ENCODE measurements around the gene FXYD2. TPM values are rescaled to one million over a fixed set of nuclear protein-coding genes. Genes with fewer than 3 reads are reported as not detected.

The FXYD2 gene
- total and polyA plus RNA-seq, 2 donors from 2014 or later: 2,527 to 9,664 TPM

DNA sequence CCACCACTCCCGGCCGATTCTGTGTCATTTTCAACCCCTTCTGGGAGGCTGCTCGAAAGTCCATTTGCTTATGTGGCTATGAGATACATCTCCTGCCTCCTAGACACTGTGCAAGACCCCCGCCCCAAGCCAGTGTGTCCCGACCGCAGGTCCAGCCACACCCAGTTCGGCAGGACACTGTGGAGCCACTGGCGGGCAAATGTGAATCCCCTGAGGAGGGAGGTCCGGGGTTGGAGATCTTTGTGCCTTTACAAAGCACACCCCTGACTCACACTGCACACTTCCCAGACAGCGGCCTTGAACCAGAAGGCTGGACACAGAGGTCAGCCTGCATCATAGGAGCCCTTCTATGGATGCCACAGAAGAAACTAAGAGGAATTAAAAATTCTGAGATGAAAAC lies 34.5 kb upstream of the FXYD2 start:
- no peaks in the 10 kb centered on the region for H3K36me3 ChIP-seq (ENCODE audit: control insufficient read depth in 2 of 3, insufficient read depth in 3 of 3, low read length in 3 of 3)
- H3K4me3 ChIP-seq (ENCODE audit: low read length in 3 of 3): no peak overlapping the region
- intact Hi-C loops (cut with DNase I): no loop called here
- H3K27me3 ChIP-seq (ENCODE audit: control insufficient read depth, insufficient read depth, low read length): no peaks in the 10 kb centered on the region
- H3K27ac ChIP-seq (ENCODE audit: low read depth in 2 of 2, low read length in 2 of 2): no peak overlapping the region
- H3K9me3 ChIP-seq (ENCODE audit: control insufficient read depth in 2 of 3, insufficient read depth in 1 of 3, low read length in 3 of 3): no peaks in the 10 kb centered on the region
- TF ChIP-seq, protein P1, sequence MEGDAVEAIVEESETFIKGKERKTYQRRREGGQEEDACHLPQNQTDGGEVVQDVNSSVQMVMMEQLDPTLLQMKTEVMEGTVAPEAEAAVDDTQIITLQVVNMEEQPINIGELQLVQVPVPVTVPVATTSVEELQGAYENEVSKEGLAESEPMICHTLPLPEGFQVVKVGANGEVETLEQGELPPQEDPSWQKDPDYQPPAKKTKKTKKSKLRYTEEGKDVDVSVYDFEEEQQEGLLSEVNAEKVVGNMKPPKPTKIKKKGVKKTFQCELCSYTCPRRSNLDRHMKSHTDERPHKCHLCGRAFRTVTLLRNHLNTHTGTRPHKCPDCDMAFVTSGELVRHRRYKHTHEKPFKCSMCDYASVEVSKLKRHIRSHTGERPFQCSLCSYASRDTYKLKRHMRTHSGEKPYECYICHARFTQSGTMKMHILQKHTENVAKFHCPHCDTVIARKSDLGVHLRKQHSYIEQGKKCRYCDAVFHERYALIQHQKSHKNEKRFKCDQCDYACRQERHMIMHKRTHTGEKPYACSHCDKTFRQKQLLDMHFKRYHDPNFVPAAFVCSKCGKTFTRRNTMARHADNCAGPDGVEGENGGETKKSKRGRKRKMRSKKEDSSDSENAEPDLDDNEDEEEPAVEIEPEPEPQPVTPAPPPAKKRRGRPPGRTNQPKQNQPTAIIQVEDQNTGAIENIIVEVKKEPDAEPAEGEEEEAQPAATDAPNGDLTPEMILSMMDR (IDR thresholded peaks at IDR 0.05; ENCODE audit: borderline replicate concordance, extremely low read depth, insufficient read depth): no peak
- H3K9ac ChIP-seq (ENCODE audit: low read length in 3 of 3): no peak overlapping the region
- peaks cover 0 to 16% (median 0%) of the 10 kb centered on the region in 3 donors for H3K4me1 ChIP-seq (ENCODE audit: control insufficient read depth in 2 of 3, insufficient read depth in 2 of 3, low read depth in 1 of 3, low read length in 3 of 3)
- no peak for FAIRE-seq
- DNase-seq: peak in 1 of 5 donors; percentile 30

DNA sequence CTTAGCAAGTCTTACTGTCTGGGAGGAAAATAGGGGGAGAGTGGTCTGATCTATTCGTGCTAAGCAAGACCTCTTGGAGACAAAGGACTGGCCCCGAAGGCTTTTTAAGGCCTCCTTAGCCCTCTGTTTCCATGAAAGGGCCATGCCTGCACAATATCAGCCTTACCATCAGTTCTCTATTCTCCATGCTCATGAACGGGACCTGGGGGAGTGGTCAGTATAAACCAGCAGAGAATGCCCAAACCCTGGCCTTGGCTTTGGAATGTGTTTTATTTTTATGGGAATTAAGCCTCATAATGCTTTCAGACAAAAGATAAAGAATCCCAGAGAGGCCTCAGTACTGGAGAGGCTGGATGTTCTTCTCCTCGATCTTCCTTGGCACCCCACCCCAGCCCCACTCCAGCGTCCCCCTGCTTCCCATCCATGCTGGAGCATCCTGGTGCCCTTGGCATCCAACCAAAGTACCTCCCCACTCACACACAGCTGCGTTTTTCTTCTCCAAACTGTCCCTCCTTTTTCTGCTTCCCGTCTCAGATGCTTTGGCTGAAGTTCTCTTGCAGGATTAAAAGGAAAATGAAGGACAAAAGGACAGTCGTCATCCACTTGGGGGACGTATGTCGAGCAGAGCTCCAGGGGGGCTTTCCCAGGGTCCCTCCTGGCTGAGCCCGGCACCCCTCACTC lies 33.3 kb upstream of the FXYD2 start:
- Histone ChIP-seq H3K9ac (ENCODE audit: low read length in 3 of 3) (no peak overlapping the region), H3K9me3 (ENCODE audit: control insufficient read depth in 2 of 3, insufficient read depth in 1 of 3, low read length in 3 of 3) (no peaks in the 10 kb centered on the region), H3K4me1 (ENCODE audit: control insufficient read depth in 2 of 3, insufficient read depth in 2 of 3, low read depth in 1 of 3, low read length in 3 of 3) (peaks cover 0 to 16% (median 0%) of the 10 kb centered on the region in 3 donors), H3K27me3 (ENCODE audit: control insufficient read depth, insufficient read depth, low read length) (no peaks in the 10 kb centered on the region), H3K4me3 (ENCODE audit: low read length in 3 of 3) (no peak overlapping the region), H3K36me3 (ENCODE audit: control insufficient read depth in 2 of 3, insufficient read depth in 3 of 3, low read length in 3 of 3) (peaks cover 0 to 2% (median 0%) of the 10 kb centered on the region in 3 donors), H3K27ac (ENCODE audit: low read depth in 2 of 2, low read length in 2 of 2) (no peak overlapping the region)
- intact Hi-C loops (cut with DNase I): no loop called here
- DNase-seq (peak in 1 of 5 donors; percentile 26), FAIRE-seq (no peak)
- TF ChIP-seq, protein P1 (IDR thresholded peaks at IDR 0.05; ENCODE audit: borderline replicate concordance, extremely low read depth, insufficient read depth): no peak

DNA sequence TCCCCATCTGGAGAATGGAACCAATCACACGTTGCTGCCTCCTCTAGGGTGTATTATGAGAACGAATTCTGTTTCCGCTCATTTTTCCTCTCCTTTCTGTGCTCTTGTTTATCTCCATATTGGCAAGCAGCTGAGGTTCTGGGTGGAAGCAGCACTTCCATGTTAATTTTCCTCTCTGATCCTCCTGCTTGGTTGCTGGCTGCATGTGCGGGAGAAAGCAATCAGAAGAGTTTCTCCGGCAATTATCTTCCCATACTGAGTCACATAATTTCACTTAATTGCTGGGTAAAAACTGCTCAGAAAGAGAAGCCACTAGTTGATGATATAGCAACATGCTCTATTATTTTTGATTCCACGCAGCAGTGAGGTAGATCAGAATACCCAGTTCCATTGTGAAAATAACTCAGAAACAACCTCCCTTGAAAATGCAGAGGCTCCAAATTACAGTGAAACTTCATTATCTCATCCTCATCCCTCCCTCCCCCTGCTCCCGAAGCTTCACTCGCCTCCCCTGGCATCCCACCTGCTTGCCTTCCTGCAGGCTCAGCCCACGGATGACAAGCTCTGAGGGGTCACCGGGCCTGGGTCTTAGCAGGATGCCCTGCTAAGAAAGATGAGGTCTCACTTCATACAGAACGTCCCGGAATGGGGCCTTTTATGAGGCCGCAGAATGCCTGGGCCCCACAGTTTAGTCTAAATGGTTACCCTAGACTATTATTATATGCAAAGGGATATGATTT lies 31.5 kb upstream of the FXYD2 start:
- peaks cover 0 to 9% (median 0%) of the 10 kb centered on the region in 3 donors for H3K9me3 ChIP-seq (ENCODE audit: control insufficient read depth in 2 of 3, insufficient read depth in 1 of 3, low read length in 3 of 3)
- H3K4me3 ChIP-seq (ENCODE audit: low read length in 3 of 3): no peak overlapping the region
- intact Hi-C loops (cut with DNase I): no loop called here
- H3K9ac ChIP-seq (ENCODE audit: low read length in 3 of 3): no peak overlapping the region
- H3K27ac ChIP-seq (ENCODE audit: low read depth in 2 of 2, low read length in 2 of 2): no peak overlapping the region
- H3K27me3 ChIP-seq (ENCODE audit: control insufficient read depth, insufficient read depth, low read length): no peaks in the 10 kb centered on the region
- H3K4me1 ChIP-seq (ENCODE audit: control insufficient read depth in 2 of 3, insufficient read depth in 2 of 3, low read depth in 1 of 3, low read length in 3 of 3): peaks cover 0 to 8% (median 0%) of the 10 kb centered on the region in 3 donors
- DNase-seq (peak in 3 of 5 donors; percentile 9 to 38 (median 34)), FAIRE-seq (no peak)
- H3K36me3 ChIP-seq (ENCODE audit: control insufficient read depth in 2 of 3, insufficient read depth in 3 of 3, low read length in 3 of 3): peaks cover 0 to 2% (median 0%) of the 10 kb centered on the region in 3 donors
- TF ChIP-seq, protein P1 (IDR thresholded peaks at IDR 0.05; ENCODE audit: borderline replicate concordance, extremely low read depth, insufficient read depth): no peak

Measured in kidney (tissue), 14 donors.